Mucosa of descending colon (tissue), 3 donors: ENCODE results near the gene SAAL1. TPM values are rescaled to one million over a fixed set of nuclear protein-coding genes. Genes with fewer than 3 reads are reported as not detected.
"Not testable (repeated sequence)": the region's sequence is repeated elsewhere in the genome, so short reads cannot be mapped to it uniquely, and the experiment has no call there.

Experiments used
- ATAC-seq: fragments of 200-7000 bp; cut with Tn5 transposase; one replicate; pipeline ENCODE4 v1.9.1; 2020; ENCODE audit warnings: mild to moderate bottlenecking, moderate library complexity
- DNase-seq, 3 donors: peaks; one replicate each; pipeline ENCODE4 v3.0.0-alpha.2; 2020
- H3K36me3 ChIP-seq: fragments of 200-600 bp; one replicate; pipeline ENCODE4 v1.8.0; 2021; ENCODE audit warnings: low read depth, mild to moderate bottlenecking
- H3K4me1 ChIP-seq: fragments of 200-600 bp; one replicate; pipeline ENCODE4 v1.8.0; 2021; ENCODE audit warnings: low read depth, mild to moderate bottlenecking
- H3K4me3 ChIP-seq: fragments of 200-600 bp; one replicate; pipeline ENCODE4 v1.8.0; 2021; ENCODE audit warnings: mild to moderate bottlenecking
- H3K9me3 ChIP-seq: fragments of 200-600 bp; one replicate; pipeline ENCODE4 v1.8.0; 2021; ENCODE audit warnings: mild to moderate bottlenecking
- CTCF ChIP-seq: fragments of 200-600 bp; IDR thresholded peaks from one replicate; pipeline ENCODE4 v1.8.0; 2022; ENCODE audit warnings: antibody characterized with exemption, mild to moderate bottlenecking
- intact Hi-C, 2 donors: fragments of 100-400 bp; cut with DNase I in 1 of 2; cut with micrococcal nuclease in 1 of 2; formaldehyde crosslinking; loops; one replicate each; pipeline versions ENCODE4 v1.11.0 to v1.11.1; 2022; cut with DNase I, micrococcal nuclease
- total RNA-seq, 3 donors: library from RNA; stranded (reverse); fragmentation: NEBNext Ultra II Directional in 2 of 3; extraction: Animal tissue kit (Norgen Biotek cat#: 25700) in 2 of 3; gene quantifications; one replicate each; pipeline versions ENCODE4 v1.2.1 to v1.2.4, GENCODE V29; 2021 to 2023
- donor health status: DM: no; HTN: no; CAD: no; lungs with moderate emphysema.
- donor health status: DM: no; HTN: no; CAD: no.
- donor health status: DM: no; HTN: yes; CAD: no.

SAAL1 gene
- total RNA-seq, 3 donors from 2014 or later = 11.3 to 13.4 (median 11.6) TPM

GRCh38 chr11:18140145-18140544 lies 34.3 kb upstream of the SAAL1 start:
- no peaks in the 10 kb centered on the region for H3K4me1 ChIP-seq
- no peak for TF ChIP-seq CTCF
- no peaks in the 10 kb centered on the region for H3K36me3 ChIP-seq
- no peak overlapping the region for H3K4me3 ChIP-seq
- no peak for DNase-seq
- no peaks in the 10 kb centered on the region for H3K9me3 ChIP-seq
- no peak for ATAC-seq
- intact Hi-C loops = no loop called here

- no peak for ATAC-seq
- intact Hi-C loops = no loop called here
Measured at GRCh38 chr11:18137186-18137800, 31.4 kb upstream of the SAAL1 start.

GRCh38 chr11:18135308-18135707 lies 29.4 kb upstream of the SAAL1 start:
- no peaks in the 10 kb centered on the region for H3K36me3 ChIP-seq
- ATAC-seq = no peak
- intact Hi-C loops = no loop called here
- no peak for TF ChIP-seq CTCF
- no peak for DNase-seq
- H3K4me1 ChIP-seq = no peaks in the 10 kb centered on the region
- H3K9me3 ChIP-seq = no peaks in the 10 kb centered on the region
- H3K4me3 ChIP-seq = no peak overlapping the region

More at GRCh38 chr11:18137186-18137800, 31.4 kb upstream of the SAAL1 start:
- no peaks in the 10 kb centered on the region for H3K9me3 ChIP-seq
- no peak for DNase-seq
- H3K36me3 ChIP-seq = no peaks in the 10 kb centered on the region
- no peak for TF ChIP-seq CTCF
- no peak overlapping the region for H3K4me3 ChIP-seq
- no peaks in the 10 kb centered on the region for H3K4me1 ChIP-seq

GRCh38 chr11:18132341-18132740 lies 26.5 kb upstream of the SAAL1 start, which contains the start of gene MRGPRX3:
MRGPRX3 (plus strand) TSS chr11:18132571; CDS start chr11:18137203, 4,632 bp downstream.
- intact Hi-C loops = no loop called here
- no peak for TF ChIP-seq CTCF
- no peak for ATAC-seq

GRCh38 chr11:18131115-18131514 lies 25.2 kb upstream of the SAAL1 start:
- ATAC-seq, H3K4me3 ChIP-seq, intact Hi-C loops, H3K4me1 ChIP-seq, DNase-seq, H3K9me3 ChIP-seq, H3K36me3 ChIP-seq: not testable (repeated sequence)

More at GRCh38 chr11:18132341-18132740, 26.5 kb upstream of the SAAL1 start, which contains the start of gene MRGPRX3:
- Histone ChIP-seq H3K36me3 (no peaks in the 10 kb centered on the region), H3K9me3 (no peaks in the 10 kb centered on the region), H3K4me3 (no peak within 1 kb of the TSS), H3K4me1 (no peaks in the 10 kb centered on the region)
- DNase-seq = no peak

- H3K4me1 ChIP-seq, intact Hi-C loops, H3K9me3 ChIP-seq, H3K4me3 ChIP-seq, DNase-seq, H3K36me3 ChIP-seq, ATAC-seq: not testable (repeated sequence)
Measured at GRCh38 chr11:18121331-18121828, 15.5 kb upstream of the SAAL1 start.
